COR-L47 (cell line): ENCODE measurements around the gene PIP4P1.
"Not testable (repeated sequence)": the region's sequence is repeated elsewhere in the genome, so short reads cannot be mapped to it uniquely, and the experiment has no call there.

Source experiments
- DNase-seq: peaks from one replicate; lab custom pipeline; 2025; lab: John Stamatoyannopoulos, UW

The PIP4P1 gene

GRCh38 chr14:20461225-20462141 lies at the start of gene PIP4P1:
Gene PIP4P1 (minus strand): TSS chr14:20461434. CDS start chr14:20461325, 109 bp downstream.
- peak; percentile 100 for DNase-seq

DNA sequence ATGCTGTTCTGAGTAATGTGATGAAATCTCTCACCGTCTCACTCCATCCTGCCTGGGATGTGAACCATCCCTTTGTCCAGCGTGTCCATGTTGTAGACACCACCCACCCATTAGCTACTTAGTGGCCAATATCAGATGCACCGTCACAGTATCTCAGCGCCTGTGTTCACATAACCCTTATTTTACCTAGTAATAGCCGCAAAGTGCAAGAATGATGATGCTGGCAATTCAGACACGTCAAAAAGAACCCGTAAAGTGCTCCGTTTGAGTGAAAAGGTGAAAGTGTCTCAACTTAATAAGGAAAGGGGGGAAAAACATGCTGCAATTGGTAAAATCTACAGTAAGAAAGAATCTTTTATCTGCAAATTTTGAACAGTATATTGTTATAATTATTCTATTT lies 47.1 kb upstream of the PIP4P1 start:
- DNase-seq, result no peak

DNA sequence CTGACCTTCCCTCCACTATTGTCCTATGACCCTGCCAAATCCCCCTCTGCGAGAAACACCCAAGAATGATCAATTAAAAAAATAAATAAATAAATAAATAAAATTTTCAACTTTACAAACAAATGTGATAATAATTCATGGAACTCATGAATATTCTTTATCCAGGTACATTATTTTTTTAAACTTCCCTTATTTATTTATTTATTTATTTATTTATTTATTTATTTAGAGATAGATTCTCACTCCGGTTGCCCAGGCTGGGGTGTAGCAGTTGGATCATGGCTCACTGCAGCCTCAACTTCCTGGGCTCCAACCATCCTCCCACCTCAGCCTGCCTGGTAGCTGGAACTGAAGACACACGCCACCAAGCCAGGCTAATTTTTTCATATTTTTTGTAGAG lies 46.3 kb upstream of the PIP4P1 start:
- not testable (repeated sequence) for DNase-seq

DNA sequence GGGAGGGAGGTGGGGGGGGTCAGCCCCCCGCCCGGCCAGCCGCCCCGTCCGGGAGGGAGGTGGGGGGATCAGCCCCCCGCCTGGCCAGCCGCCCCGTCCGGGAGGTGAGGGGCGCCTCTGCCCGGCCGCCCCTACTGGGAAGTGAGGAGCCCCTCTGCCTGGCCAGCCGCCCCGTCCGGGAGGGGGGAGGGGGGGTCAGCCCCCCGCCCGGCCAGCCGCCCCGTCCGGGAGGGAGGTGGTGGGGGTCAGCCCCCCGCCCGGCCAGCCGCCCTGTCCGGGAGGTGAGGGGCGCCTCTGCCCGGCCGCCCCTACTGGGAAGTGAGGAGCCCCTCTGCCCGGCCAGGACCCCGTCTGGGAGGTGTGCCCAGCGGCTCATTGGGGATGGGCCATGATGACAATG lies 45.5 kb upstream of the PIP4P1 start:
- DNase-seq, result not testable (repeated sequence)

- not testable (repeated sequence) for DNase-seq
These were observed 45.0 kb upstream of the PIP4P1 start for GRCh38 chr14:20506276-20506675.

- no peak for DNase-seq
These were observed 42.7 kb upstream of the PIP4P1 start for GRCh38 chr14:20503898-20504297.

GRCh38 chr14:20501346-20501745 lies 40.1 kb upstream of the PIP4P1 start:
- no peak for DNase-seq

DNA sequence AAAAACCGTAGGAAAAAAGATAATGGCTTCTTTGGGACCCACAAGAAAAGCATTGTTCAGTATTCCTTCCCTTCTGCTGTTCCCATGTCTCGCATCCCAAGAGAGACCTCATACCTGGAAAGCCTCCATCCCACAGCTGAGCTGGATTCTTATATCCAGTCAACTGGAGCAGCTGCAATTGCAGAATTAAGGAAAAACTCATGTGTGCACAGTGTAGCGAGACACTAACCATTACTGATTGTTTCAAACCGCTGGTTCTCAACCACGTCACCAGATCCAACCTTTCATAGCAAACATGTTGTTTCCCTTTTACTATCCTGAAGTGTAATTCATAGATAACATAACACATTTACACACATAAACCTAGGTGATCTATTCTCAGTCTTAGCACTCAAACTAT lies 38.6 kb upstream of the PIP4P1 start:
- DNase-seq, result no peak

- no peak for DNase-seq
These were observed 37.9 kb upstream of the PIP4P1 start for GRCh38 chr14:20499108-20499507.

- DNase-seq, result no peak
These were observed 37.4 kb upstream of the PIP4P1 start for GRCh38 chr14:20498622-20499021.

- DNase-seq, result no peak
These were observed 33.9 kb upstream of the PIP4P1 start for GRCh38 chr14:20494935-20495766.

DNA sequence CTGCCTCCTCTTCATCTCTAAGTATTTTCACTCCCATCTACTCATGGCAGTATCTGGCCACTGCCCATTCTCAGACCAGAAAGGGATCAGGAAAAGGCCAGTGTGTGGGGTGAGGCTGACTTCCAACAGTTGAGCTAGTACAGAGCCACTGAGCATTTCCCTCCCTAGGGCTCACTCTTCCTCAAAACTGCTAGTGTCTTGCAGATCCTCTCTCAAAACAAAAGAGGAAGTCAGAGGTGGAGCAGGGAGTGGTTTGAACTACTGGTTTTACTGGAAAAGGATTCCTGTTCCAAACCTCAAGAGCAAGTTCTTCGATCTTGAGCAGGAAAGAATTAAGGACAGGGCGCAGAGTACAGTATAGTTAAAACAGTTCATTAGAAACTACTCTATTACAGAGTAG lies 32.4 kb upstream of the PIP4P1 start:
- DNase-seq, result no peak

DNA sequence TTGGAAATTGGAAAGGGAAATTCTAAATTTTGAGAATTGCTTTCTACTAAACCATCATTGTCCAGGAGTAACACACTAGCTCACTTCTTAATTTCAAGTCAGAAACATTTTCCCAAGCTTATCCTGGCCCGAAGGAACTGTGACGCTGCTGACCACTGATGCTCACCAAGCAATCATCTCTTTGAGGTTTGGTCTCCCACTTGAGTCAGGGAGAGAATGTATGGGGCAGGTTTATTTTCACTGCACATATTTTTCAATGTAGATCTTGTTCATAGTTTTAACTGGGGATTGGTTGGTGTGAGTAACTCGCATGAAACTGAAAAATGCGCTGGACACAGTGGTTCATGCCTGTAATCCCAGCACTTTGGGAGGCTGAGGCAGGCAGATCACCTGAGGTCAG lies 31.3 kb upstream of the PIP4P1 start:
- no peak for DNase-seq

DNA sequence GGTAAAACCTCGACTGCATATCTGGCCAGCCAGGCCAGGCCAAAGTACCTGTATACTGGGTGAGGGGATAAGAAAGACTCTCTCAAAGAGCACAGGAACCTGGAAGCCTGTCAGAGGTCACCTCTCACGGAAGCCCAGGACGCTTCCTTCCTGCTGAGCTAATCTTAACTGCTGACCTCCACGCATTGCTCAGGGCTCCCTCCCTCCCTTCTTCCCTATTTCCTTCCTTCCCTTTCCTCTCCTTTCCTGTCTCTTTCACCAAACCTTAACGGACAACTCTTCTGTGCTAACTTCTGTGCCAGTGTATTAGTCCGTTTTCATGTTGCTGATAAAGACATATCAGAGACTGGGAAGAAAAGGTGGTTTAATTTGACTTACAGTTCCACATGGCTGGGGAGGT lies 29.3 kb upstream of the PIP4P1 start:
- no peak for DNase-seq

GRCh38 chr14:20489093-20489994 lies 28.1 kb upstream of the PIP4P1 start:
- DNase-seq, result no peak

- no peak for DNase-seq
These were observed 26.1 kb upstream of the PIP4P1 start for GRCh38 chr14:20487396-20487725.

- no peak for DNase-seq
These were observed 25.6 kb upstream of the PIP4P1 start for GRCh38 chr14:20486684-20487395.

- no peak for DNase-seq
These were observed 24.7 kb upstream of the PIP4P1 start for GRCh38 chr14:20485900-20486299.

- no peak for DNase-seq
These were observed 21.1 kb upstream of the PIP4P1 start for GRCh38 chr14:20482382-20482781.

DNA sequence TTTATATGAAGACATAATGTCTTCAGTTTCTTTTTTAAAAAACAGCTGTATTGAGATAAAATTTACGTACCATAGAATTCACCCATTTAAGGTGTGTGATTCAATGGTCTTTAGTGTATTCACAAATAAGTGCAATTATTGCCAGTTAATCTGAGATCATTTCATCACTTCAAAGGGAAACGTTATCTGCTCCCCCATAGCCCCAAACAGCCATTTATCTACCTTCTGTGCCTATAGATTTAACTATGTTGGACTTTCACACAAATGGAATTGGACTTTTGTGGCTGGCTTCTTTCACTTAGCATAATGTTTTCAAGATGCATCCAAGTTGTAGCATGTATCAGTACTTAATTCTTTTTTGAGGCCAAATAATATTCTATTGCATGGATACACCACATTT lies 17.7 kb upstream of the PIP4P1 start:
- DNase-seq, result no peak

- DNase-seq, result no peak
These were observed 16.1 kb upstream of the PIP4P1 start for GRCh38 chr14:20477211-20477876.
